NCI-H1092 (cell line): Measurements from ENCODE around the gene PTP4A2.
"Not testable (repeated sequence)": the region's sequence is repeated elsewhere in the genome, so short reads cannot be mapped to it uniquely, and the experiment has no call there.

Source experiments
- DNase-seq: peaks from one replicate; lab custom pipeline; 2025; lab: John Stamatoyannopoulos, UW

Gene PTP4A2

DNA sequence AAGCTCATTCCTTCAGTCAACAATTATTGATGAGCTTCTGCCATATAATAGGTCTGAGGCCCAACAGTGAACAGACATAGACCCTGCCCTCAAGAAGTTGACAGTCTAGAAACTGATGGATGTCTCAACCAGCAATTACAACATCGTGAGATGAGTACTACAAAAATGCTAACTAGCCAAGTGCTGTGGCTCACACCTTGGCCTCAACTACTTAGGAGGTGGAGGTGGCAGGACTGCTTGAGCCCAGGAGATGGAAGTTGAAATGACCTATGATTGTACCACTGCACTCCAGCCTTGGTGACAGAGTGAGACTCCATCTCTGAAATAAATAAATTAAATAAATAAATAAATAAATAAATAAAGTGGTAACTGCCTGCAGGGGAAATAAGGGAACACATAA lies 11.7 kb upstream of the PTP4A2 start:
- DNase-seq: no peak

DNA sequence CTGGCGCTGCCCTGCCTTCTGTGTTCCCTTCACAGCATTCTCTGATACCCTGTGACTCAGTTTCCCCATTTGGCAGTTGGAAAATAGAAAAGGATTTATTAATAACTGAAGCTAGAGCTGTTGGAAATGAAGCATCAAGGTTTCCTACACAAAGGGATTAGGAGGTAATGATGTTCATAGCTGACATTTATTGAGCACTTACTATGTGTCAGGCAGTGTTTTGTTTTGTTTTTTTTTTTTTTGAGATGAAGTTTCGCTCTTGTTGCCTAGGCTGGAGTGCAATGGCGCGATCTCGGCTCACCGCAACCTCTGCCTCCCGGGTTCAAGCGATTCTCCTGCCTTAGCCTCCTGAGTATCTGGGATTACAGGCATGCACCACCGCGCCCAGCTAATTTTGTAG lies 7.5 kb upstream of the PTP4A2 start:
- not testable (repeated sequence) for DNase-seq

DNA sequence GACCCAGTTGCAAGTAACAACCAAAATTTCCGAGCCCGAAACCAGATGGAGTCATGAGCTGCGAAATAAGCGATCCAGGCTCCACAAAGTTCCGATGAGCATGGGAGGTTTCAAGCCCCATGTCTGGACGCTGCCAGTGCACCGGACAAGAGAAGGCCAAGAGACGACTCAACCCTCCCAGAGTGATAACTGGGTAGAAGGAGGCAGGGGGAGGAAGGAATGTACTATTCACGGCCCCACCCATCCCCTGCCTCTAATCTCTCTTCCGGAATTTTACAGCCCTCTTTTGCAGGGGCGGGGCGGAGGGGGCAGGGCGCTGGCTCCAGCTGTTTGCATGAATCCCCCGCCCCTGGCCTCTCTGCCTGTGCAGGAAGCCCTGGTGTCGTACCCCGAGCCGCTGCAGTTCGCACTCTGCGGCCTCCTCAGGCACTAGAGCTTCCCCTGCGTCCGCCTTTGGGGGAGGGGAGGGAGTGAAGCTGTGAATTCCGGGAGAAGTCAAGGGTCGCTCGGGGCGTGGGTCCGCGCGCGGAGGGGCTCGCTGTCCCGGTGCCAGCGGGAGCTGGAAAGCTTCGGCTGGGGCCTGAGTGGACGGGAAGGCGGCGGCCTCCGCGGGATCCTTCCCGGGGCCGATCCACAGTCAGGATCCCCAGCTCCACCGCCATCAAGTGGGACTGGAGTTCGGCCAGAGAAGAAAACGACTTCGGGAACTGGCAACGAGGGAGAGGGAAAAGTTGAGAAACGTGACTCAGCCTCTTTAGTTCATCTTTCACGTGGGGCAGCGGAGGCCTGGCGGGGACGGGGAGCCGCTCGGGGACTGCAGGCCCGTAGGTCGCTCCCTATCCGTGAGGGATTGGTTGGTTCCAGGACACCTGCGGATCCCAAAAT lies 6.3 kb upstream of the PTP4A2 start:
- no peak for DNase-seq

DNA sequence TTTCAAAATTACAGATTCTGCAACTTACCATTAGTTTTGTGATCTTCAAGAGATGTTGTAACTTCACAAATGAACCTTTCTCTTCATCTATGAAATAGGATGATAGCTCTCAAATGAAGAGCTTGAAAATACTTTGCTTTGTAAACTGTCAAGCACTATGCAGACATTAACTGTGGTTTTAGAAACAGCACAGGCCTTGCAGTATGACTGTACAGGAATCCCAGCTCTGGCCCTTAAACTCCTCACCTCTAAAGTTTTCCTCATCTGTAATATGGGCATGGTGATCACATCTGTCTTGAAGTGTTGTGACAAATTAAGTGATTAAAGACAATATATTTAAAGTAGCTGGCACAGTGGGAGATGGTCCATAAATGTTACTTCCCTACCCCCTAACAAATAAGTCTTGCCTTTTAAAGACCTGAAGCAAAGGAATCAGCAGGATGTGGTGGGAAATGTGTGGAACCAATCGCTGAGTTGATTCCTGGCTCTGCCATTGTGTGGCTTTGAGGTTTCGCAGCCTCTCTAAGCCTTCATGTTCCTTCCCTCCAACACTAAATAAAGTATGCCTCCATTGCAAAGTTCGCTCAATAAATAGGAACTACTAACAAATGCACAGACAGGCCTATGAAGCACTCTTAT lies 5.5 kb upstream of the PTP4A2 start:
- no peak for DNase-seq

DNA sequence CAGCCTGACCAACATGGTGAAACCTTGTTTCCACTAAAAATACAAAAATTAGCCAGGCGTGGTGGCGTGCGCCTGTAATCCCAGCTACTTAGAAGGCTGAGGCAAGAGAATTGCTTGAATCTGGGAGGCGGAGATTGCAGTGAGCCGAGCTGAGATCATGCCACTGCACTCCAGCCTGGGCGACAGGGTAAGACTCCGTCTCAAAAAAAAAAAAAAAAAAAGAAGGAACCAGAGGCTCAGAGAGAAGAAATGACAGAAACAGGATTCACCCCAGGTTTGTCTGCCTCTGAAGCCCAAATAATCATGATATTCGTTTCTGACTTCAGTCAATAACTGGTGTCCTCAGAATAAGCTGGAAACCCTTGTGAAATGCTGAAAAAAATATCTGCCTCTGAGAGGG lies 3.9 kb upstream of the PTP4A2 start:
- DNase-seq: not testable (repeated sequence)

DNA sequence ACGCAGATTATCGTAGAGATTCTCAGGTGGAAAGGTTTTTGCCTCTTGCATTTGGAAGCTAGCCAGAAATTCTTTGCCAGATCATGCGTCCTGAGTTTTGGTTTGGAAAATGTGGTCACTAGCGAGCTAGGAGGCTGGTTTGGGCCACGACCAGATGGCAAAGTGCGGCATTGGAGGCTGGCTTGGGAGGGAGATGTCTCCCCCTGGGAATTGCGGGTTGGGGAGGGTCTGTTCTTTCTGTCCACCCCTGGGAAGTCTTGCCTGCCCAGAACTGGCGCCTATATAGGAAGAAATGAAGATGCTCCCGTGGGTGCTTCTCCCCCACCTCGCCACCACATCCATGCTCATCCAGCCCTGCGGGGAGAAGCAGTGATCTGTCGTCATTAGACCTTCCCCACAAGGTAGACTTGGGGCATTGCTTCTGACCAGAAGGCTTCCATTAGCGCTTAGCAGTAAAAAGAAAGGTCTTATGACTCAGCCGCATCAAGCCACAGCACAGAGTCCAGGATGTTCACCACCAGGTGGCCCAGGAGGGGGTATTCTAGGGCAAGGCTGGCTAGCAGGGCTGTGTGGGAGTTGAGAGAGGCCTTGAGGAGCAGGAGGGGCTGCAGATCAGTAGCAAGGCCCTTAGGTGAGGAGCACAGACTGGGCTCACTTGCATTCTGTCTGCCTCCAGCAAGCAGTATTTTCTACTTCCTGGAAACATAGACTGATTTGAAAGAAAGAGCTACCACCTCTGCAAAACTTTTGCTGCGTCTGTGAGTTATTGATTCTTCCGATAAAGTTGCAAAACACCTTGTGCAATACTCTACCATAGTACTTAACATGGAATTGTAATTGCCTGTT lies 1.5 kb upstream of the PTP4A2 start:
- no peak for DNase-seq

DNA sequence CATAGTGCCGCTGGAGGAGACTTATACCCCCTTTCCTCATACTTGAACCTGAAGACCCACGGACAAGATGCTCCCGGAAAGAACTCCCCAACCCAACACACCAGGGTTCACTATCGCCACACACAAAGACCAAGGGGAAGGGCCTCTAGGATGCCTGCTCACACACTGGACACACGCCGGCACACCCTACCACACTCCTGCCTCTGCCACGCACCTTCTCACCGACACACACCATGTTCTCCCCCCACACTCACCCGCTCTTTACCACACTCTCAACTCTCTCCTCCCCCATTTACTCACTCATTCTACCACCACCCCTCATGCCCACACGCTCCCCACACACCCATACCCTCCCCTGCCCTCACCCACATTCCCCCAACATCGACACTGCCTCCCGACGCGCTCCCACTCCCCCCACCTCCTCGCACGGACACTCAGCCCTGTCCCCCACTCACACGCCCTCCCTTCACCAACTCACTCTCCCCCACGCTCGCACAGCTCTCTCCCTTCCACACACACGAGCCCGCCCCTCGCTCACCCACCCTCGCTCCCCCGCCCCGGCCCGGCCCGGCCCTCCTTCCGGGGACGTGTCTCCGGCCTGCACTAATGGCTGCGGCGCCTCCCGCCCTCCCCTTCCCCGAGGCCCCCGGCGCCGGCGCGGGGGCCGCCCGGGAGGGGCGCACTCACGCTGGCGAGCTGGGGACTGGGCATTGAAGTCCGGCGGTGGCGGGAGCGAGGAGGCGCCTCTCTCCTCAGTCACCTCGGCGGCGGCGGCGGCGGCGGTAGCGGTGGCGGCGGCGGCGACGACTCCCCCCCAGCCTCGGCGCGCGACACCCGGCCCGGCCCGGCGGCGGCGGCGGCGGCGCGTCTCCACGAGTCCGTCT lies 626 bp downstream of the PTP4A2 start:
- peak; percentile 56 for DNase-seq

DNA sequence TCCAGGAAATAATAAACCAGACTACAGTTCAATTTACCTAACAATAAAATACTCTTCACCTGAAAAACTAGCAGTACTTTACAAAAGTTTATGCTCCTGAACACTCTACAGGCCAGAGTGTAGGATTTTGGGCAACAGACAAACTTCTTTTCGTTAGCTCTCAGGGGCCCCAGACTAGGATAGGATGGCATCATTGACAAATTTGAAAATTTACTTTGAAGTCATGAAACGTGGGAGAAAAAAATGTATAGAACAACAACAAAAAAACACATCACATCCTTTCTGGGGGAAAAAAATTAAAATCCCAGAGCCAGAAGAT lies 1.2 kb downstream of the PTP4A2 start:
- no peak for DNase-seq

DNA sequence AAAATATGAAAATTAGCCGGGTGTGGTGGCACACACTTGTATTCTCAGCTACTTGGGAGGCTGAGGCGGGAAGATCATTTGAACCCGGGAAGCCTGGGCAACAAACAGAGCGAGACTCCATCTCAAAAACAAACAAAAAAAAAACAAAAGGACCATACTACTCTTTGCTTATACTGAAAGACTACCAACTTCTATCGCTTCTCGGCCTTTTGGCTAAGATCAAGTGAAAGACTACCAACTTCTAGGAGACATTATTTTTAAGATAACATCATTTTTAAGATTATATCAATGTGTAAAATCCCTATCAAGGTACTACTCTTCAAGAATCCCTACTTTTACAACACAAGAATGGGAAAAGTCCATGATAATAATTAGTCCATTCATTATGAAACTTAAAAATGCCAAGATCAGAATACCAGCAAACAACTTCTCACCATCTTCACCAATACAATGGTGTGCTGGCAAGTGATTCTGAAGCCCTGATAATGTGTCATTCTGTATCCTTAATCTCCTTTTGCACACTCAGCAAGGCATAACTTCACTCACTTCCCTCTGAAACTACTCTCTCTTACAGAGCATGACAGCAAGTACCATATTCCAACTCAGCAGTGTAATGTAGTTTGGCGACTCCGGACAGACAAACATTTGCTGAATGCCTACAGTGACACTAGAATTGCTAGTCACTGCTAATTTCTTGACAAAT lies 1.7 kb downstream of the PTP4A2 start:
- no peak for DNase-seq

DNA sequence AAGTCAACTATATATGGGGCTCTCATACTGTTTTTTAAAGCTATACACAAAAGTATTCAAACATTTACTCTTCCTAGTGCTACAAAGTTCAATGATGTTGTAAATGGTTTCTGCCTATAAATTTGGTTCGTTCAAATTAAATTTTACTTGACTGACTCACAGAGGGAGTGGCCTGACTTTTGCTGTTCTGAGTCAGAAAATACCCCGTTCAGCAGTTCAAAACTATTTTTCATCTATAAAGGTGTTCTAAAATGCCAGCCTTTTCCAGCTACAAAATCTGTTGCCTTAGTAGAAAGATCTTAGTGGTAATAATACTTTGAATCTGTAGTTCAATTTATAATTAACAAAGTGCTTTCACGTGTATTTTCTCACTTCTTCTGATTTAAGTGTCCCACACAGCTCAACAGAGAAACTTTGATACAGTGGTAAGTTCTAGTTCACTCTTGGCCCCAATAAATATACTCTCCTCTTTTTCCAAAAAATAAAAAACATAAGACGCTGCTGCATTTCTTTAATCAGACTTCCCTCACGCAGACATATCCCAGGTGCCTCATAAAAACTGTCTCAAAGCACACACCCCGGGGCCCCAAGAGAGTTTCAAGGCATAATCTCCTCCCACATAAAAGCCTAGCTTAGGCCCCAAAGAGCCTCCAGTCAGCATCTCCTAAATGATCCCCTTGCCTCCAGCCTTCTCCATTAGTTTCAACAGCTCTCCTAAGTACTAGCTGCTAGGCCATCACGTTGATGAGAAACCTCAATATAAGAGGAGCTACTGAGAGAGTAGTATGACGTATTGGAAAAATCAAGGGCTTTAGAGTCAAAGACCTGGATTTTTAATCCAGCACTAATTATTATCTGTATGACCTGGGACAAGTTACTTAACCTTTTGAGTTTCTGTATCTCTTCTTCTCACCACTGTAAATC lies 3.2 kb downstream of the PTP4A2 start:
- no peak for DNase-seq

DNA sequence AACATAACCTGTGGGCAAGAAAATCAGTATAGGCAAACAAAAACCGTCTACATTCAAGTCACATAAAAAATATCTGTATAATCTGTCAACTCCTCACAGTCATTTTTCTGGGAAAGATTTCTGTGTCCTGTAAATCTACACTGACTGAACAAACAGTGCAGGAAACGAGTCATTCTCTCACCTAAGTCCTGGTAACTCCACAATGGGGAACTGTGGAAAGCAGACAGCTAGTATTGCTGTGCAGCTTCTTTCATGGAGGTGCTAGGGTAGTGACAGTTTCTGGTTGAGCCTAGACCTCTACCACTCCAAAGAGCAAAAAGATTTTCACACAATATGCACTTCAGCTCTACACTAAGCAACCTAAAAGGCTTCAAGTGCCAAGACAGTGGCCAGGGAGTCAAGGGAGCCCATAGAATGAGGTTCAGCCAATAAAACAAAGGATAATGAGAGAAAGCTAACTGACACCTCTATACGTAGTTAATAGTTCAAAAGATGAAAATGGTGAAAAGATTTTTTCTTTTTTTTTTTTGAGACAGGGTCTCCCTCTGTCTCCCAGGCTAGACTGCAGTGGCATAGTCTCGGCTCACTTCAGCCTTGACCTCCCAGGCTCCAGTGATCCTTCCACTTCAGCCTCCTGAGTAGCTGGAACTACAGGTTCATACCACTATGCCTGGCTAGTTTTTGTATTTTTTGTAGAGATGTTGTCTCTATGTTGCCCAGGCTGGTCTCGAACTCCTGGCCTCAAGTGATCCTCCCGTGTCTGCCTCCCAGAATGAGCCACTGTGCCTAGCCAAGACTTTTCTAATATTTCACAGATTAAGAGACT lies 5.5 kb downstream of the PTP4A2 start:
- no peak for DNase-seq

DNA sequence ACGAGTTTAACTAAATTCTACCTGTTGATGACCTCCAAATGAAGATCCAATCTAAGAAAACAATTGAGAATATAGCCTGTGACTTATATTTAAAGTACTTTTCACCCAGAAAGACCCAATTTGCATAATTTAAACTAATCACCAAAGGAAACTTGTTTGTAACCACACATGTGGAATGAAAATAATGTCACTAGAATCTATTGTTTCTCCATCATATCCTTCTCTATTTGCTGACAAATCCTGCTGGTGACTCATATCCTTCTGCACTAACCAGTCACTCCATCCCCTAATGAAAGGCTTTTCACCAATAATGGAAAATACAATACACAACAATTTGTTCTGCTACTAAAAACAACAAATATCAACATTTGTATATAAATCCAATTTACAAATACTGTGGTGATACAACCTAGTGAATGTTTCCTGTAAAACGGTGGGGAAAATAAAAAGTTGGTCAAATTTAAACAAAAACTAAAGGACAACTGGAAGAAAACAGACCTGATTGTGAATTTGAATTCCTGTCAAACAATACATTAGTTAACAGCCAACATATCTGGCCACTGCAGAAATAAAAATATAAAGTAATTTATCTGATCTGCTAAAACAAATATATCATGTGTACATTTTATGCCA lies 6.5 kb downstream of the PTP4A2 start:
- no peak for DNase-seq

DNA sequence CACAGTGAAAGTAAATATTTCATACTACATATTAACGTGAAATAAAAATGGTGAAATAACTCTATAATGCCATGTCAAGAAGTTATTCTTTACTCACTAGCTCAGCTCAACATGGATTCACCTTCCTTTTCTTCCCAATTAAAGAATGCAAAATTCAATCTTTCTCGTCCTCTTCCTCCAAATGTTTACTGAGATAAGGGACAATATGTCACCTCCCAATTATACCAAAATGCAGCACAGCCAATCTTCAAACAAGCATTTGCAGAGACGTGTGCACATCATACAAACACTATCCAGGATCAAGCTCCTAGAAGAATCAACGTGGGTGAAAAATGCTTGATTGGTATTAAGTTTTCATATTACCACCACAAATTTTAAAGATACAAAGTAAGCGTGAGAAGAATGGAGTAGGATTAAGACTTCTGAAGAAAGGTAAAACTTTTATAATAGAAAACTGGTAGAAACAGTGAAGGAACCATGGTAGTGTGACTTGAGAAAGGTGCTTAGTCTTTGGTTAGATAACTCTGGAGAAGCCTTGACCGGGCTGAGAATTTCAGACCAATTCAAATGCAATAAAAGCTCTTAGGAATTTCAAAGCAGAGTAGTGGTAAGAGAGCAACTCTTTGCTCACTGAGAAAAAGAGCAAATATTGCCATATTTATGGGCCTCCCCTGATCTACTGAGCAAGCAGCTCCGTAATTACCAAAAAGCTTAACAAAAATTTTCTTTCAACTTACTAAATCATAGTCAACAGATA lies 7.2 kb downstream of the PTP4A2 start:
- DNase-seq: no peak

DNA sequence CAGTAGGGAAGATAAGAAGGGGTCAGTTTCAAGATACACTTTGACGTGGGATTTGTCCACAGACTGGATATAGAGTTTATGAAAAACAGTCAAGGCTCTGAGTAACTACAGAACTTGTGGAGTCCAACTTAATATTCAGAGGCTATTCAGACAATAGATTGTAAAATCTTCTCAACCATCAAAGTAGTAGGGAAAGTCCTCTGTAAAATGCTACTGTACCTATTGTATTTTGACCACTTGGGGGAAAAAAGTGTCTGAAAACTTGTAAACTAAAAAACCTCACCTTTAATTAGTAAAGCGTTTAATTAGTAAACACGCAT lies 10.5 kb downstream of the PTP4A2 start:
- no peak for DNase-seq

DNA sequence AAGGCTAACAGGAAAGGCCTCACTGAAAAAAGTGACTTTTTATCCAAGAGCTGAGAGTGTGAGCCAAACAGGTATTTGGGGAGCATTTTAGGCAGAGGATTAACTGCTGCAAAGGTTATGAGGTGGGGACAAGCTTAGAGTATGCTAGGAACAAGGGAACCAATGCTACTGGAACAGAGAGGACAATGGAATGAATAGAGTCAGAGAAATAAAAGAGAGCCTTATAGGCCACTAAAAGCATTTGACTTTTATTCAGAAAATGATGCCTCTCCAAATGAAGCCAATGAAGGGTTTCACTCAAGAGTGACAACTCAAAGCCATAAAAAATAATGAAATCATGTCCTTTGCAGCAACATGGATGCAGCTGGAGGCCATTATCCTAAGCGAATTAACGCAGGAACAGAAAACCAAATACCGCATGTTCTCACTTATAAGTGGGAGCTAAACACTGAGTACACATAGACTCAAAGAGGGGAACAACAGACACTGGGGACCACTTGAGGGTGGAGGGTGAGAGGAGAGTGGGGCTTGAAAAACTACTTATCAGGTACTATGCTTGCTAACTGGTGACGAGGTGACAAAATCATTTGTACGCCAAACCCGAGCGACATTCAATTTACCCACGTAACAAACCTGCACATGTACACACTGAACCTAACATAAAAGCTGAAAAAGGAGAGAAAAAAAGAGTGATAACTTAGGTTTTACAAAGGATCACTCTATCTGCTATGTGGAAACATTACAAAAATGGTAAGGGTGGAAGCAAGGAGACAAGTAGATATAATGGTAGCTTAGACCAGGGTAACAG lies 11.1 kb downstream of the PTP4A2 start:
- DNase-seq: peak; percentile 61

DNA sequence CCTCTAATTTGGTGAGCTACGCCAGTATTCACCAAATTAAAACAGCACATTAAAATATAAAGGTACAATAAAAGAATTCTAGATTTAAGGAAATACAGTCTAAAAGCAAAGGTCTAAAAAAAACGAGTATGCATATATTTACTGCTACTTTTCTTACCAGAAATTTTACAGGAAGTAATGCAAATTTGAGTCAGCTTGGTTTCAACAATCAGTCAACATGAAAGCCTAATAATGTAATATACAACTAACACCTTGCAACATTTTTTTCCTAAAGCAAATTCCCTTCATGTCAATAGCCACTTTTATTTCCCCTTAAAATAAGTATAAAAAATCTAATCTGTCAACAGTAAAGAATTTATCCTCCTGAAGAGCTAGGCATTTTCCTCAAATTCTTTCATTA lies 11.9 kb downstream of the PTP4A2 start:
- DNase-seq: no peak

DNA sequence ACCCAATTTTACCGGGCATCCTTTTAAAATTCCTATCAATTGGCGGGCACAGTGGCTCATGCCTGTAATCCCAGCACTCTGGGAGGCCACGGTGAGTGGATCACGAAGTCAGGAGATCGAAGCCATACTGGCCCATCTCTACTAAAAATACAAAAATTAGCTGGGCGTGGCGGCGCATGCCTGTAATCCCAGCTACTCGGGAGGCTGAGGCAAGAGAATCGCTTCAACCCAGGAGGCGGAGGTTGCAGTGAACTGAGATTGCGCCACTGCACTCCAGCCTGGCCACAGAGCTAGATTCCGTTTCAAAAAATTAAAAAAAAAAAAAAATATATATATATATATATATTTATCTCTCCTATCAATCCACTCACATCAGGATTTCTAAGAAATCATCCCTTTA lies 12.3 kb downstream of the PTP4A2 start:
- not testable (repeated sequence) for DNase-seq
